MM.1S (cell line): ENCODE data around the gene ANTXR1.

ENCODE experiments used
- DNase-seq: peaks from one replicate; pipeline ENCODE4 v3.0.0-alpha.2; 2015
- H2AFZ ChIP-seq: fragments of 300-600 bp; sonication (generic); 2 replicates; pipeline ENCODE4 v1.6.0; 2016; ENCODE audit warnings: antibody characterized with exemption, low read length
- H3F3A ChIP-seq: fragments of 300-600 bp; sonication (generic); 2 replicates; pipeline ENCODE4 v1.6.1; 2016; ENCODE audit warnings: mild to moderate bottlenecking, antibody characterized with exemption, low read length, moderate library complexity, mixed read lengths; ENCODE audit not compliant: insufficient read depth
- H3K27ac ChIP-seq: fragments of 300-600 bp; sonication (generic); 2 replicates; pipeline ENCODE4 v1.5.1; 2016; ENCODE audit warnings: mild to moderate bottlenecking, low read length
- H3K27me3 ChIP-seq: fragments of 300-600 bp; sonication (generic); replicated peaks from 2 replicates; pipeline ENCODE4 v1.6.0; 2016; ENCODE audit warnings: low read length; ENCODE audit not compliant: insufficient read depth
- H3K36me3 ChIP-seq: fragments of 300-600 bp; sonication (generic); replicated peaks from 2 replicates; pipeline ENCODE4 v1.6.1; 2016; ENCODE audit warnings: mild to moderate bottlenecking, low read length, mixed read lengths; ENCODE audit not compliant: insufficient read depth
- H3K4me1 ChIP-seq: fragments of 300-600 bp; sonication (generic); 2 replicates; pipeline ENCODE4 v1.6.1; 2016; ENCODE audit warnings: low read length, mixed read lengths
- H3K4me2 ChIP-seq: fragments of 300-600 bp; sonication (generic); 2 replicates; pipeline ENCODE4 v1.6.0; 2016; ENCODE audit warnings: low read depth, low read length
- H3K4me3 ChIP-seq: fragments of 300-600 bp; sonication (generic); 2 replicates; pipeline ENCODE4 v1.5.1; 2016; ENCODE audit warnings: low read length, mixed read lengths
- H3K79me2 ChIP-seq: fragments of 300-600 bp; sonication (generic); 2 replicates; pipeline ENCODE4 v1.6.1; 2016; ENCODE audit warnings: mixed run types, low read length, mixed read lengths
- H3K9ac ChIP-seq: fragments of 300-600 bp; sonication (generic); 2 replicates; pipeline ENCODE4 v1.6.1; 2016; ENCODE audit warnings: low read length, mixed read lengths
- H3K9me2 ChIP-seq: fragments of 300-600 bp; sonication (generic); replicated peaks from 2 replicates; pipeline ENCODE4 v1.6.1; 2016; ENCODE audit warnings: mild to moderate bottlenecking, low read length, mixed read lengths; ENCODE audit not compliant: insufficient read depth
- H3K9me3 ChIP-seq: fragments of 300-600 bp; sonication (generic); replicated peaks from 2 replicates; pipeline ENCODE4 v1.6.1; 2016; ENCODE audit warnings: mild to moderate bottlenecking, low read length, mixed read lengths; ENCODE audit not compliant: insufficient read depth
- H4K20me1 ChIP-seq: fragments of 300-600 bp; sonication (generic); 2 replicates; pipeline ENCODE4 v1.6.1; 2016; ENCODE audit warnings: mild to moderate bottlenecking, low read length, moderate library complexity, mixed read lengths; ENCODE audit not compliant: insufficient read depth
- EZH2 ChIP-seq: fragments of 300-600 bp; sonication (generic); optimal IDR thresholded peaks from 2 replicates; pipeline ENCODE3; 2017; ENCODE audit warnings: low read depth, mild to moderate bottlenecking, antibody characterized with exemption, low read length, mixed read lengths
- EZH2phosphoT487 ChIP-seq: fragments of 300-600 bp; sonication (generic); IDR thresholded peaks from 2 replicates; pipeline ENCODE4 v1.6.1; 2018; ENCODE audit warnings: antibody characterized with exemption, low read length
- TF ChIP-seq, protein P1 (sequence below): fragments of 300-600 bp; sonication (generic); IDR thresholded peaks from 2 replicates; pipeline ENCODE4 v1.5.1; 2016; ENCODE audit warnings: antibody characterized with exemption, low read length, mixed read lengths

The ANTXR1 gene

DNA sequence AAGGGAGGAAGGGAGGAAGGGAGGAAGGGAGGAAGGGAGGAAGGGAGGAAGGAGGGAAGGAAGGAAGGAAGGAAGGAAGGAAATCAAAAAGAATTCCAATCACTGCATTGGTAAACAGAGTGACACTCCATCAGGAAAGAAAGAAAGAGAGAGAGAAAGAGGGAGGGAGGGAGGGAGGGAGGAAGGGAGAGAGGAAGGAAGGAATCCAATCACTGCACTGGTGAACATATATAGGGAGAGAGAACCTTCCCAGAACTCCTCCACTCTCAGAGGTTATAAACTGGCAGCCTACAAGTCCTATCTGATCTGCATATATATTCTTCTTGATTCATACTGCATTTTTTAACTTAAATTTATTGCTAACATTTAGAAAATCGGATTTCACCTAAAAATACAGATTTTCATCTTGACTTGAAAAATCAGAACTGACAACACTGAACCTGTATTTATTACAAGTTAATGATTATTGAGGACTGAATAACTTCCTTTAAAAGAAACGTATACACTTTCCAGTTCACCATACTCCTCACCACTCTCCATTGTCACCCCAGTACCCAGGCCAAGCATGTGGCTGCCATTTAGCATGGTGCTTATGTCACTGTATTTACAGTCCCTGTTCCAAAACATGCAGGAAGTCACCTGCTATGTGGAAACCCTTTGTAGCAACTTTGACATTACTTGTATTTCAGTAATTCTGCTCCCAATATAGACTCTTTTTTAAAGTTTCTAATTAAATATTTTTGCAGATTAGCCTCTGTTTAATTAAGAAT is 83.5 kb downstream of the ANTXR1 start:
- no peaks in the 10 kb centered on the region for H4K20me1 ChIP-seq

DNA sequence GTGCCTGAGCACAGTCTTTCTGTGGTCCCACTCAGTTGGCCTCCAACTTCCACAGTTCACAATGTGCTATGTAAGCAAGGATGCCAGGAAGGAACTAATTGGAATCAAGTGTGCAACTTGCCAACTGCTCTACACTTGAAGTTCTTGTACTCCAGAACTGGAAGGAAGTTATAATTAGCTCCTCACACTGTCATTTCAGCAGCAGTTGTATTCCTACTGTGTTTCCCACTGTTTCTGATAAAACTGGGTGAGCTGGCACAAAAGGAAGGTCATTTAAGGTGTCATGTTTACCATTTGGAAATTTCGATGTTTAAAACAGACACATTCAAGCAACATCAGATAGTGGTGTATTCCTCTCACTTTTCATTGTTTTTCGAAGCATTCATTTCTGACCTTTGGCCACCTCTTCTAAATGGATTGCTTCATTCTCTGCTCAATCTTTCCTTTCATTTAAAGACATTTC is 84.2 kb downstream of the ANTXR1 start:
- no peak overlapping the region for H2AFZ ChIP-seq
- no peaks in the 10 kb centered on the region for H3F3A ChIP-seq
- H3K4me2 ChIP-seq = no peak overlapping the region
- no peaks in the 10 kb centered on the region for H3K4me1 ChIP-seq
- H3K27ac ChIP-seq = no peak overlapping the region
- TF ChIP-seq, protein P1, sequence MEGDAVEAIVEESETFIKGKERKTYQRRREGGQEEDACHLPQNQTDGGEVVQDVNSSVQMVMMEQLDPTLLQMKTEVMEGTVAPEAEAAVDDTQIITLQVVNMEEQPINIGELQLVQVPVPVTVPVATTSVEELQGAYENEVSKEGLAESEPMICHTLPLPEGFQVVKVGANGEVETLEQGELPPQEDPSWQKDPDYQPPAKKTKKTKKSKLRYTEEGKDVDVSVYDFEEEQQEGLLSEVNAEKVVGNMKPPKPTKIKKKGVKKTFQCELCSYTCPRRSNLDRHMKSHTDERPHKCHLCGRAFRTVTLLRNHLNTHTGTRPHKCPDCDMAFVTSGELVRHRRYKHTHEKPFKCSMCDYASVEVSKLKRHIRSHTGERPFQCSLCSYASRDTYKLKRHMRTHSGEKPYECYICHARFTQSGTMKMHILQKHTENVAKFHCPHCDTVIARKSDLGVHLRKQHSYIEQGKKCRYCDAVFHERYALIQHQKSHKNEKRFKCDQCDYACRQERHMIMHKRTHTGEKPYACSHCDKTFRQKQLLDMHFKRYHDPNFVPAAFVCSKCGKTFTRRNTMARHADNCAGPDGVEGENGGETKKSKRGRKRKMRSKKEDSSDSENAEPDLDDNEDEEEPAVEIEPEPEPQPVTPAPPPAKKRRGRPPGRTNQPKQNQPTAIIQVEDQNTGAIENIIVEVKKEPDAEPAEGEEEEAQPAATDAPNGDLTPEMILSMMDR = no peak
- no peak for TF ChIP-seq EZH2
- no peak for TF ChIP-seq EZH2phosphoT487
- DNase-seq = no peak
- H3K4me3 ChIP-seq = no peak overlapping the region
- no peaks in the 10 kb centered on the region for H3K9me2 ChIP-seq
- H3K79me2 ChIP-seq = no peaks in the 10 kb centered on the region
- no peaks in the 10 kb centered on the region for H3K9me3 ChIP-seq
- no peaks in the 10 kb centered on the region for H3K36me3 ChIP-seq
- H4K20me1 ChIP-seq = no peaks in the 10 kb centered on the region
- no peaks in the 10 kb centered on the region for H3K27me3 ChIP-seq
- no peak overlapping the region for H3K9ac ChIP-seq

More for the DNA sequence above, 83.5 kb downstream of the ANTXR1 start:
- no peak overlapping the region for H3K4me3 ChIP-seq
- no peak for DNase-seq
- no peak for TF ChIP-seq EZH2phosphoT487
- no peak for TF ChIP-seq EZH2
- TF ChIP-seq, protein P1 = no peak
- H3K9me2 ChIP-seq = no peaks in the 10 kb centered on the region
- H3K36me3 ChIP-seq = no peaks in the 10 kb centered on the region
- H2AFZ ChIP-seq = no peak overlapping the region
- H3K27me3 ChIP-seq = no peaks in the 10 kb centered on the region
- no peak overlapping the region for H3K27ac ChIP-seq
- no peaks in the 10 kb centered on the region for H3K4me1 ChIP-seq
- H3K9me3 ChIP-seq = no peaks in the 10 kb centered on the region
- no peak overlapping the region for H3K9ac ChIP-seq
- H3K79me2 ChIP-seq = no peaks in the 10 kb centered on the region
- H3F3A ChIP-seq = no peaks in the 10 kb centered on the region
- no peak overlapping the region for H3K4me2 ChIP-seq

DNA sequence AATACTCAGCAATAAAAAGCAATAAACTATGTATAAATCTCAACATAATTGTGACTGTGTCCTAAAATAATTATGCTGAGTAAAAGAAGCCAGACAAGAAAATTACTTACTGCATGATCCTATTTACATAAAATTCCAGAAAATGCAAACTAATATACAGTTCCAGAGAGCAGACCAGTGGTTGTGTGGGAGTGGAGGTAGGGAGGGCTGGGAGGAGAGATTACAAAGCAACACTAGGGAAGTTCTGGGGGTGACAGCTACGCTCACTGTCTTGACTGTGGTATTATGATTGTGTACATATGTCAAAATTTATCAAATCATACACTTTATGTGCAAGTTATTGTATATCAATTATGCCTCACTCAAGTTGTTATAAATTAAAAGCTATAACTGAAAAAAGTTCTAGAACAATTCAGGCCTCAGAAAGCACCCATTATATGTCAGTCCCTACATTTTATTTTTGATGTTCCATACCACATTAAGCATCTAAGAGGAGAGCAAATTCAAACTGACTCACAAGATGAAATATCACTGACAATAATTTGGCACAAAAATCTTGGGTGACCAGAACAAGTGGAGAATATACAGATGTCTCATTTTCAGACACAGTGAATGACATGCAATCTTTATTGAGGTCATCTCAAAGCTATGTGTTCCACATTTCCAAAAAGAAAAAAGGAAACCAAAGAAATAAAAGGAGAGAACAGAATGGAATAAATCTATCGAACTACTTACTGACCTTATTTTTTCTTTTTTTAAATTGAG is 85.1 kb downstream of the ANTXR1 start:
- H3K36me3 ChIP-seq = no peaks in the 10 kb centered on the region
- no peak overlapping the region for H3K4me2 ChIP-seq
- no peaks in the 10 kb centered on the region for H4K20me1 ChIP-seq
- H3F3A ChIP-seq = no peaks in the 10 kb centered on the region
- H3K9ac ChIP-seq = no peak overlapping the region
- TF ChIP-seq, protein P1 = no peak
- TF ChIP-seq EZH2 (no peak), EZH2phosphoT487 (no peak)
- H3K4me3 ChIP-seq = no peak overlapping the region
- H3K4me1 ChIP-seq = no peaks in the 10 kb centered on the region
- H3K9me3 ChIP-seq = no peaks in the 10 kb centered on the region
- no peak overlapping the region for H2AFZ ChIP-seq
- no peak for DNase-seq
- H3K27me3 ChIP-seq = no peaks in the 10 kb centered on the region
- H3K27ac ChIP-seq = no peak overlapping the region
- no peaks in the 10 kb centered on the region for H3K79me2 ChIP-seq
- H3K9me2 ChIP-seq = no peaks in the 10 kb centered on the region
